Smooth muscle cell (in vitro differentiated cells): ENCODE data around the gene INF2. TPM values are rescaled to one million over a fixed set of nuclear protein-coding genes. Genes with fewer than 3 reads are reported as not detected.
"Not testable (repeated sequence)": the region's sequence is repeated elsewhere in the genome, so short reads cannot be mapped to it uniquely, and the experiment has no call there.

Experiments used
- DNase-seq: peaks from one replicate; lab custom pipeline; 2025; ENCODE audit not compliant: unreplicated experiment; lab: John Stamatoyannopoulos, UW
- H2AFZ ChIP-seq: fragments of 200-600 bp; sonication (generic); 2 replicates; pipeline ENCODE4 v1.6.0; 2016; ENCODE audit warnings: antibody characterized with exemption, low read depth, mild to moderate bottlenecking
- H3F3A ChIP-seq: fragments of 200-600 bp; sonication (generic); 2 replicates; pipeline ENCODE4 v1.6.0; 2017; ENCODE audit warnings: antibody characterized with exemption, low read depth
- H3K27ac ChIP-seq: fragments of 200-600 bp; sonication (generic); 2 replicates; pipeline ENCODE4 v1.5.1; 2016; ENCODE audit warnings: low read depth, mild to moderate bottlenecking
- H3K27me3 ChIP-seq: fragments of 200-600 bp; sonication (generic); 2 replicates; pipeline ENCODE4 v1.6.1; 2016; ENCODE audit warnings: low read depth, mild to moderate bottlenecking
- H3K36me3 ChIP-seq: fragments of 200-600 bp; sonication (generic); 2 replicates; pipeline ENCODE4 v1.5.1; 2016; ENCODE audit warnings: low read depth
- H3K4me1 ChIP-seq: fragments of 200-600 bp; sonication (generic); 2 replicates; pipeline ENCODE4 v1.5.1; 2016; ENCODE audit warnings: low read depth
- H3K4me2 ChIP-seq: fragments of 200-600 bp; sonication (generic); 2 replicates; pipeline ENCODE4 v1.6.0; 2016; ENCODE audit warnings: mild to moderate bottlenecking
- H3K4me3 ChIP-seq: fragments of 200-600 bp; sonication (generic); 2 replicates; pipeline ENCODE4 v1.5.1; 2016; ENCODE audit warnings: mild to moderate bottlenecking
- H3K79me2 ChIP-seq: fragments of 200-600 bp; sonication (generic); 2 replicates; pipeline ENCODE4 v1.6.0; 2016; ENCODE audit warnings: low read depth, mild to moderate bottlenecking
- H3K9ac ChIP-seq: fragments of 200-600 bp; sonication (generic); 2 replicates; pipeline ENCODE4 v1.6.0; 2016; ENCODE audit warnings: low read depth
- H3K9me3 ChIP-seq: fragments of 200-600 bp; sonication (generic); replicated peaks from 2 replicates; pipeline ENCODE4 v1.5.1; 2016; ENCODE audit warnings: low read depth
- H4K20me1 ChIP-seq: fragments of 200-600 bp; sonication (generic); 2 replicates; pipeline ENCODE4 v1.6.0; 2016; ENCODE audit warnings: low read depth
- WGBS: methylation state at CpG from one replicate; pipeline ENCODE4 v1.1.7; 2016; ENCODE audit warnings: low lambda C conversion rate; 5-methylcytosine and 5-hydroxymethylcytosine counted together
- polyA plus RNA-seq: library from polyadenylated mRNA; unstranded; fragments of >200 nt; fragmentation: Nextera tagmentation; extraction: Ambion mirVana; gene quantifications from 2 replicates; pipeline ENCODE4 v1.2.1, GENCODE V29; 2016
- total RNA-seq: library from RNA; depleted of rRNA; stranded (reverse); fragments of >200 nt; gene quantifications from 2 replicates; pipeline ENCODE4 v1.2.3, GENCODE V29; 2014
- TF ChIP-seq, protein P1 (sequence below): fragments of 200-600 bp; sonication (generic); IDR thresholded peaks from 2 replicates; pipeline ENCODE4 v1.5.1; 2017; ENCODE audit warnings: borderline replicate concordance, mild to moderate bottlenecking, antibody characterized with exemption; ENCODE audit not compliant: insufficient read depth, poor library complexity, severe bottlenecking

Gene INF2
- total and polyA plus RNA-seq, 2 experiments from 2014 or later: 19.9 to 29.8 TPM

DNA sequence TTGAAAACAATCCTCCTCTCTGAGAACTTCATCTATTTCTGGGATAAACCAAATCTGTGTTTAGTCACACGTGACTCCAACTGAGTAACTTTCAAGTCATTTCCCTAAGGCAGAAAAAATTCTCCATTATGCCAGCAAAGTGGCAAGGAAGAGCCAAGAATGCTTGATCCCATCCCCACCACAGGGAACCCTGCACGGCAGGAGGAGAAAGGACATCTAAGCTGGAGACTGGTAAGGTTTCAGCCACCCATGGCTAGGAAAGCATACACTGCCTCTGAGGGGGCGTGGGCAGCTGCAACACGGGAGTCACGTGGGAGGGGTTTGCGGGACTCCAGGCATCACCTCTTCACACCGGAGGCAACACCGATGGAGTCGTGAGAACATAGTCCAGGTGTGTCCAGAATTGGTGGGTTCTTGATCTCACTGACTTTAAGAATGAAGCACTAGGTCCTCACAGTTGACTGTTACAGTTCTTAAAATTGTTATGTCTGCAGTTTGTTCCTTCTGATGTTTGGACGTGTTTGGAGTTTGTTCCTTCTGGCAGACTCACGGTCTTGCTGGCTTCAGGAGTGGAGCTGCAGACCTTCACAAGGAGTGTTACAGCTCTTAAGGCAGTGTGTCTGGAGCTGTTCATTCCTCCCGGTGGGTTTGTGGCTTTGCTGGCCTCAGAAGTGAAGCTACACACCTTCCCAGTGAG is 60.8 kb downstream of the INF2 start:
- H3K4me2 ChIP-seq: no peak overlapping the region
- H2AFZ ChIP-seq: no peak overlapping the region
- no peaks in the 10 kb centered on the region for H3F3A ChIP-seq
- TF ChIP-seq, protein P1, sequence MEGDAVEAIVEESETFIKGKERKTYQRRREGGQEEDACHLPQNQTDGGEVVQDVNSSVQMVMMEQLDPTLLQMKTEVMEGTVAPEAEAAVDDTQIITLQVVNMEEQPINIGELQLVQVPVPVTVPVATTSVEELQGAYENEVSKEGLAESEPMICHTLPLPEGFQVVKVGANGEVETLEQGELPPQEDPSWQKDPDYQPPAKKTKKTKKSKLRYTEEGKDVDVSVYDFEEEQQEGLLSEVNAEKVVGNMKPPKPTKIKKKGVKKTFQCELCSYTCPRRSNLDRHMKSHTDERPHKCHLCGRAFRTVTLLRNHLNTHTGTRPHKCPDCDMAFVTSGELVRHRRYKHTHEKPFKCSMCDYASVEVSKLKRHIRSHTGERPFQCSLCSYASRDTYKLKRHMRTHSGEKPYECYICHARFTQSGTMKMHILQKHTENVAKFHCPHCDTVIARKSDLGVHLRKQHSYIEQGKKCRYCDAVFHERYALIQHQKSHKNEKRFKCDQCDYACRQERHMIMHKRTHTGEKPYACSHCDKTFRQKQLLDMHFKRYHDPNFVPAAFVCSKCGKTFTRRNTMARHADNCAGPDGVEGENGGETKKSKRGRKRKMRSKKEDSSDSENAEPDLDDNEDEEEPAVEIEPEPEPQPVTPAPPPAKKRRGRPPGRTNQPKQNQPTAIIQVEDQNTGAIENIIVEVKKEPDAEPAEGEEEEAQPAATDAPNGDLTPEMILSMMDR: no peak
- H3K27me3 ChIP-seq: no peaks in the 10 kb centered on the region
- H3K79me2 ChIP-seq: peaks cover 22% of the 10 kb centered on the region
- H4K20me1 ChIP-seq: peaks cover 17% of the 10 kb centered on the region
- 95% methylated on average over 12 of the region's 12 CpGs for WGBS
- H3K9me3 ChIP-seq: no peaks in the 10 kb centered on the region
- DNase-seq: no peak
- no peak overlapping the region for H3K4me3 ChIP-seq
- H3K36me3 ChIP-seq: no peaks in the 10 kb centered on the region
- no peak overlapping the region for H3K9ac ChIP-seq
- H3K4me1 ChIP-seq: peaks cover 7% of the 10 kb centered on the region
- H3K27ac ChIP-seq: no peak overlapping the region

DNA sequence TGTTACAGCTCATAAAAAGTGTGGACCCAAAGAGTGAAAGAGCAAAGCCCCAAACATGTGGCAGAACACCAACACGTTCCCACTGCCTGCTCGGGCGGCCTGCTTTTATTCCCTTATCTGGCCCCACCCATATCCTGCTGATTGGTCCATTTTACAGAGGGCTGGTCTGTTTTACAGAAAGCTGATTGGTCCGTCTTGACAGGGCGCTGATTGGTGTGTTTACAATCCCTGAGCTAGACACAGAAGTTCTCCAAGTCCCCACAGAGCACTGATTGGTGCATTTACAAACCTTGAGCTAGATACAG is 61.3 kb downstream of the INF2 start:
- not testable (repeated sequence) for H2AFZ ChIP-seq, H3K4me2 ChIP-seq, H3K9me3 ChIP-seq, H3K27me3 ChIP-seq, H3F3A ChIP-seq, H3K36me3 ChIP-seq, H3K4me3 ChIP-seq, H3K9ac ChIP-seq, H3K4me1 ChIP-seq, DNase-seq, H3K27ac ChIP-seq
- peaks cover 22% of the 10 kb centered on the region for H4K20me1 ChIP-seq
- peaks cover 26% of the 10 kb centered on the region for H3K79me2 ChIP-seq
- whole genome bisulfite sequencing: 92% methylated on average over 5 of the region's 5 CpGs

DNA sequence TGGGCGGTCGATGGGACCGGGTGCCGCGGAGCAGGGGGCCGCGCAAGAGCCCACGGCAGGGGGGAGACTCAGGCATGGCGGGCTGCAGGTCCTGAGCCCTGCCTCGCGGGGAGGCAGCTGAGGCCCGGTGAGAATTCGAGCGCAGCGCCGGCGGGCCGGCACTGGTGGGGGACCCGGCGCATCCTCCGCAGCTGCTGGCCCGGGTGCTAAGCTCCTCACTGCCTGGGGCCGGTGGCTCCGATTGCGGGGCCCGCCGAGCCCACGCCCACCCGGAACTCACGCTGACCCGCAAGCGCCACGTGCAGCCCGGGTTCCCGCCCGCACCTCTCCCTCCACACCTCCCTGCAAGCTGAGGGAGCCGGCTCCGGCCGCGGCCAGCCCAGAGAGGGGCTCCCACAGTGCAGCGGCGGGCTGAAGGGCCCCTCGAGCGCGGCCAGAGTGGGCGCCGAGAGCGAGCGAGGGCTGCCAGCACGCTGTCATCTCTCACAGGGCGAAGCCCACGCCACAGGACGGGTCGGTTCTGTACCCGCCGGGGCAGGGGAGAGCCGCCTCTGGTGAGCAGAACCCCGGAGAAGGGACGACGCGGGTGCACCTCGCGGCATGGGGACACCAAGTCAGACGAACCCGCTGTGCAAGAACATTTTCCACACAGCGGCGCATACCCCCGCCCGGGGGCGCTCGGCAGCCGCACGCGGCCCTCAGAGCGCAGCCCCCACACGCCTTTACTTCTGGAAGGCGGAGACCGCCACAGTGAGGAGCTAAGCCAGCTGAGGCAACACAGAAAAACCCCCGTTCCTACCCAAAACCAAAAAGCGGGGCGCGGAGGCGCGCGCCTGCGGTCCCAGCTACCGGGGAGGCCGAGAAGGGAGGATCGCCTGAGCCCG is 62.4 kb downstream of the INF2 start:
- peak overlapping the region; percentile 69 for H3K9ac ChIP-seq

DNA sequence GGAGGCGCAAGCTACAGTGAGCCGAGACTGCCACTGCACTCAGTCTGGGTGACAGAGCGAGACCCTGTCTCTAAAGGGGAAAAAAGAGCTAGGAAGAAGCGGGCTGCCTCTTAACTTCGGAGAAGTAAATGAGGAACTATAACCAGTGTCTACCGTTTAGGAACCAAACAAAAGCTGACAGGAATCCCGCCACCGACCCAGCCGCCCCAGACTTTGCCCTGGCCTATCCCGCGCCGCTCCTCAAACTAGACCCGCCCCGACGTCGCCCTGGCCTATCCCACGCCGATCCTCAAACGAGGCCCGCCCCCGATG is 63.0 kb downstream of the INF2 start:
- no peaks in the 10 kb centered on the region for H3F3A ChIP-seq
- TF ChIP-seq, protein P1: no peak
- DNase-seq: no peak
- H3K4me3 ChIP-seq: peak overlapping the region; percentile 71
- H3K27me3 ChIP-seq: no peaks in the 10 kb centered on the region
- peaks cover 7% of the 10 kb centered on the region for H3K4me1 ChIP-seq
- peaks cover 39% of the 10 kb centered on the region for H4K20me1 ChIP-seq
- peaks cover 34% of the 10 kb centered on the region for H3K79me2 ChIP-seq
- H2AFZ ChIP-seq: peak overlapping the region; percentile 87
- H3K36me3 ChIP-seq: no peaks in the 10 kb centered on the region
- WGBS: 19% methylated on average over 10 of the region's 21 CpGs
- H3K27ac ChIP-seq: peak overlapping the region; percentile 76
- peak overlapping the region; percentile 69 for H3K9ac ChIP-seq
- no peaks in the 10 kb centered on the region for H3K9me3 ChIP-seq
- H3K4me2 ChIP-seq: peak overlapping the region; percentile 89

More for the DNA sequence above, 62.4 kb downstream of the INF2 start:
- WGBS: 93% methylated on average over 84 of the region's 90 CpGs
- Histone ChIP-seq H3K36me3 (no peaks in the 10 kb centered on the region), H3K4me2 (peak overlapping the region; percentile 89), H3K4me3 (peak overlapping the region; percentile 71), H2AFZ (peak overlapping the region; percentile 87), H4K20me1 (peaks cover 33% of the 10 kb centered on the region), H3K79me2 (peaks cover 34% of the 10 kb centered on the region), H3K9me3 (no peaks in the 10 kb centered on the region), H3F3A (no peaks in the 10 kb centered on the region), H3K27me3 (no peaks in the 10 kb centered on the region), H3K4me1 (peaks cover 7% of the 10 kb centered on the region), H3K27ac (peak overlapping the region; percentile 76)
- TF ChIP-seq, protein P1: no peak
- DNase-seq: no peak
